Fibroblast of upper back skin (primary cell): ENCODE data around the gene FARP1.

Experiments
- DNase-seq: peaks from one replicate; pipeline ENCODE4 v3.0.0-alpha.2; 2013

Gene FARP1

DNA sequence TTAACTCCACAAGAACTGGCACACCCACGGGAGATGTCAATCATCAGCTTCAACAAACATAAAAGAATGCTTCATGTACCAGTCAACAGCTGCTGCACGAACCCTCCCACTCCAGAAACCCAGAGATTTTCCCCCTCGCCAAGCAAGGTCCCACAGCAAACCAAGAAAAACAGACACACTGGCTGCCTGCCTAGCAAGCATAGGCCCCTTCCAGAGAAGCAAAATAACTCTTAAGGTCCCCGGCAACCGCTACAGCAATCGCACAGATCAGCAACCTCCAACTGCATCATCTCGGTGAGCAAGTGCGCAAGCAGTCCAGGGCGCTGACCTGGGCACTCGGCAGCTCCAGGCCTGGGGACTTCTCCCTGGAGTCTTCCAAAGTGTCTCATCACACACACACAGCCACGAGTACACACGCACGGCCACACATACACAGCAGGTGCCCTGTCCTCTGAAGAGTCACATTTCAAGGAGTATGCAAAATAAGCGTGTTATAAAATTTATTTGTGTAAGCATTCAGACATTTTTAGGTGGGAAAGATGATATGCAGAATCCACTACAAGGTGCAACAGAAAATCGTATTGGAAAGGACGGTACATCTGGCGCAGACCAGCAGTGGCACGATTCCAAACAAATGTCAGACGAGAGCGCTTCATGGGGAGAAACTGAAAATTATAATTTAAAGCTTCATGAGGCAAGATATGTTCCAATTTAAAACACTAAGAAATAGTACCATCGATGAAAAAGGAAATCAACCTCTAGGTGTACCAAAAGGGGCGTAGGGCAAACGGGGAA lies 309.0 kb downstream of the FARP1 start:
- DNase-seq = peak; percentile 39

DNA sequence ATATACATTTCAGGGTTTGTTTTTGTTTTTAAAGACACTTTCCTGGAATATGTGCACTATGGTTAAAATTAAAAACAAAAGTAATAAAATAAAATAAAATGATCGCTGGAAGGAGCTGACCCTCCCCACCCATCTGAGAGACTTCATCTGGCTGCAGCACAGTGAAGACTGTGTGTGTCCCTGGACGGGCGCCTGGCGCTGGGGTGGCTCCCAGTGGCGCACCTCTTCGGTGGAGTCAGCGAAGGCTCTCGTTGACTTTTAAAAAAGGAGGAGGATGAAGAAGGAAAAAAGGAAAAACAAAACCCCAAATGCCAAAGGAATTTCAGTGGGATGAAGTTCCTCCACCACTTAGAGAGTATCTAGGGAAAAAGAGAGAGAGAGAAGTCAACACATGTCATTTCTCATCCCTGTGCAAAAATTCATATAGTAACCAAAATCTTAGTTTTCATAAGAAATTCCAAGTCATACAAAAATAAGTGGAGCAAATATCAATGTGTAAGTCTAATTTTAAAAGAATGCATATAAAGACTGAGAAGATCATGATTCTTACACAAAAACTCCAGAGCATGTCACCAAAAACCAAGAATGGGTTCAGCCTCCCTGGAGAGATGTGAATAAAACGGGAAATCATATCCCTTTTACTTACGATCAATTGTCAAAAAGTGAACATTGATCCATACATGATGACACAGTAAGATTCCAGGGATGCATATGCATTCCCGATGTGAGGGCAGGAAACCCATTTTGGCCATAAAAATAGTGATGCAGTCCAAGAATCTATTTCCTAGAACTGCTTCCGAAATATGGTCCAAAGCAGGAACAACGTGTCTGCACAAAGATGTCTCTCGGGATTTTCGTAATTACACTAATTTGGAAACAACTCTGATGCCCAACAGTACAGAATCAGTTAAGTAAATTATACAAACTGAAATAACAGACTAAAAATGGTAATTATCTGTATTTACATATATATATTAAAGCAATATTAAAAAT lies 310.3 kb downstream of the FARP1 start:
- peak; percentile 77 for DNase-seq

DNA sequence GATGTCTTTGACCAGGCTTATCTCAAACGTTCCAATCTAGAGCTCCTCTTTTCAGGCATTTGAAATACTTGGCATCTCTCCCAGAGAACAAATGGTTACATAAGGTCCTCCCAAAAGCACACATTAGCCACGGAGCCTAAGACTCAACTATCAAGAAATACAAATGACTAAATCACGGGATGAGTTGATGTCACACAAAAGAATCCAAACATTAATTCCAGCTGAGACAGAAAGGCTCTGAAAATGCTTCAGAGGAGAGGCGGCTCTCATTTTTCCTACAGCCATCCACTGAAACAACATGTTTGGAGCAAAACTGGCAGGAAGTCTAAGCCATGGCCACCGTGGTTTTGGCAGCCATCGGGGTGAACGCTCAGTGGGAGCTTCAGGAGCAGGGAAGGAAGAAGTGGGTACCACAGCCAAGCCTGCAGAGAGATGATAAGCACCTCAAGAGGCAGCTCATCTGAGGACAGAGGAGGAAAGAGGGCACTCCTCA lies 311.5 kb downstream of the FARP1 start:
- DNase-seq = peak; percentile 95

DNA sequence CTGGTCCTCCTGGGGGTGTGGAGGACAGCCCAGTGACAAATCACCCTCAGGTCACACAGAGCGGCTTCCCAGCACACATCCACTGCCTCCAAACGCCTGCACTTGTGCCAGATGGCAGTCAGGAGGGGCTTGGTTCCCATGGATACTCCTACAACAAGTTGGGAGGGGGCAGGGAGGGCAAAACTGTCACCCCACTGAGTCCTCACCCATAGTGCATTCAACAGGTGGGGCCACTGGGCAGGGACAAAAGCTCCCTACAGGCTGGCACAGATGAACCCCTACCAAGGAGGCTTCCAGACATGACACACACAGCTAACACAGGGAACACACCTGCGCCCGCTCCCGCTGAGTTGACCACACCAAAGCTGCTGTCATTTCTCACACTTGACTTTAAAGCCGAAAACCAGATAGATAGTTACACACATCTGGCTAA lies 313.5 kb downstream of the FARP1 start:
- DNase-seq = no peak

DNA sequence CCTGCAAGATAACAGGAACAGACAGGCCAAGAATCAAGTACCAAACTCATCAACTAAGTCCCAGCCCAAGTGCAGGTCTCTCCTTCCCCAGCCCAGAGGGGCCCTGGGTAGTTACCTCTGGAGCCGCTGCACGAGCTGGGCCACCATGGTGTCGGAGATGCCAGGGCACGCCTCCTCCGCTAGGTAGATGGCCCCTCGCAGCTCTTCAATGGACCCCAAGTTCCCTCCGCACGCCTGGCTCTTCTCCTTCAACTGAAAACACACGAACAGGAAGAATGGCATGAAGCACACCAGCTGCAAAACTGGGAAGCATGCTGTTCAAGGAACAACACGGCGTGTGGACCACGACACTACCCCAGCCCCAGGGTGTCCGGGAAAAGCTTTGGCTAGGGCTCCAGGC lies 314.2 kb downstream of the FARP1 start:
- DNase-seq = no peak

DNA sequence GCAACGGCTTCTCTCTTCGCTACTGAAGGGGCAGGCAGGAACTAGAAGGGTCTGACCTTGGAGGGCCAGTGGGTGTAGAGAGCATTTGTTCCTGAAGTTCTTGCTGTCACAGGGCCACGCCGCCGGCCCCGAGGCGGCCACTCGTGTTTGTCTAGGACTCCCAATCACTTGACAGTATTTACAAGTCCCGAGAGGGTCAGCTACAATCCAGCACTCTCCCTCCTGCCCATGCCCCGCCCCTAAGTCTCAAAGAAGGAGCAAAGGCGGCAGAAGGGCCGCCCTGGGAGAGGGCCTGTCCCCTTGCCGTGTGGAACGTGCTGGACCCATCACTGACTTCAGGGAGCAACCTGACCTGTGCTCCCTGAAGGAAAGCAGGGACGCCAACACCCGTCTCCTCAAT lies 315.5 kb downstream of the FARP1 start:
- no peak for DNase-seq

DNA sequence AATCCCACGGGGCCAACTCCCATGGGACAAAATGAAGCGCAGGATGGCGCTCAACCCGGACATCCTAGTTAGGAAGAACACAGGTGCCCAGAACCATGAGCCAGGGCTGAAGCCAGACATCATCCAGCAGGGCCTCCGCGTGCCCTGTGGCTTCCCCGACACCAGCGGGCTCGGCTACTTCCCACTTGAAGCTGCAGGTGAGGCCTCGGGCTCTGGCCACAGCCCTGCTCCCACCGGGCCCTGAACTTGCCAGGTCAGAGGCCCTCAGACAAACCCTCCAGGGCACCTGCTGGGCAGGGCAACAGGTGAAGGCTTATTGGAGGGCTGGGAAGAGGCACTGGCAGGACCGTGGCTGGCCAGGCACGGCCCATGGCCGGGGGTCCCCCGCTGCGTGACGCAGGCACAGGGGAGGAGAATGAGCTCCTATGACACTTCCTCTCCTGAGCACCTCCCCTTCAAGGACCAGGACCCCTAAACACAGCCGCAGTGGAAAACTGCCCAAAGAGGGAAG lies 316.3 kb downstream of the FARP1 start:
- DNase-seq = no peak

- DNase-seq = no peak
These were observed 317.0 kb downstream of the FARP1 start for GRCh38 chr13:98459721-98460370.

GRCh38 chr13:98460516-98460915 lies 317.6 kb downstream of the FARP1 start:
- no peak for DNase-seq

DNA sequence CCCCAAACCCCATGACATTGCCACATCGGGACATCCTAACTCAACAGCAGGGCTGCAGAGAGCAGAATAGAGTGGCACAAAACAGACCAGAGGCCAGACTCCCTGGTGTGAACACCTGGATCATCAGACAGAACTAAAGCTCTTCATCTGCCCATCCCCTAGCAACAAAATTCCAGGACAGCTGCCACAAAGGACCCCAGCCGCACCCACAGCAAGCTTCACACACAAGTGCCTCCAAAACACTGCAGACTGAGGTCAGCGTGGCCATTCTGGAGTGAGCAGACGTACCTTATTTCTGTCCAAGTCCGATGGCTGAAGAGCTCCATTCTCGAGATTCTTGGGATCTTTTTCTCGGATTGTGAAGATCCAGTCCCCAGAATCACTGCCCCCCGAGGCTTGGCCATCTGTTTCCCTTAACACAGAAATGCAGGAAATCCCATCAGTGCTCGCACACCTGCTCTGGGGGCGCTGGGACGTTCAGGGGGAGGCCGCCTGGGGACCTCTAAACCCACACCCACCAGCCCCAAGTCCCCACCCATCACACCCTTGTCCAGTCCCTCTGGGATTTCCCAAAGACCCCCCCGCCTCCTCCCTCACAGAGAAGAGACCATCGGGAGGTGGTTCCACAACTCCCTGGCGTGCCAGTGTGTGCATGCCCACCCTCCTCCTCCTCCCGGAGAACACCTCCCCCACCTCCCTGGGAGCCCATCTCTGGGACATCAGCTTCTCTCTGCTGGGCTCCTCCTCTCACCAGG lies 318.8 kb downstream of the FARP1 start:
- no peak for DNase-seq

DNA sequence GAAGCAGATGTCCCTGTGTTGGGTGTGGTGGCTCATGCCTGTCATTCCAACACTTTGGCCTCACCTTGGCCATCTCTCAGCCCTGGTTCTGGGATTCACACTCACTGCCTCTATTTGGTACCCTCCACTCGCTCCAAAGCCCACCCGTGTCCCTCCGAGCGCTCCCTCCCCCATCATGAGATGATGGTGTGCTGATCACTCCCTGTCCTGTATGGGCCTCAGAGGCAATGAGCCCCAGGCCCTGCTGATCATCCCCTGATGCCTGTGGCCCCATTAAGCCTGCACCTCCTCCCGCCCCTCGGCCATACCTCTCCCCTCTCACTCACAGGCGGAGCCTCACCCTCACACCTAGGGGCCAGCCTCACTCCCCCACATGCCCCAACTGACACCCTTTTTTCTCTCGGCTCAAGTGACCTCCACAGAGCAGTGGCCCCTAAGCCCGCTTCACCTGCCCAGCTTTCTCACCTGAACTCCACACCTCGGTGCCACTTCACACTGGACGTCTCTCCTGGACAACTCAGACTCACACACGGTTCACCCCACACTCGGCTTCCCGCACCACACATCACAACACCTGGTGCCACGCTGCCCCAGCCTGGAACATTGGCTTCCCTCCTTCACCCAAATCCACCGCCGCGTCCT lies 319.5 kb downstream of the FARP1 start:
- DNase-seq = no peak

- no peak for DNase-seq
These were observed 320.1 kb downstream of the FARP1 start for GRCh38 chr13:98462946-98463345.

- peak; percentile 43 for DNase-seq
These were observed 323.8 kb downstream of the FARP1 start for GRCh38 chr13:98466634-98467236.

- no peak for DNase-seq
These were observed 324.5 kb downstream of the FARP1 start for GRCh38 chr13:98467263-98467985.

DNA sequence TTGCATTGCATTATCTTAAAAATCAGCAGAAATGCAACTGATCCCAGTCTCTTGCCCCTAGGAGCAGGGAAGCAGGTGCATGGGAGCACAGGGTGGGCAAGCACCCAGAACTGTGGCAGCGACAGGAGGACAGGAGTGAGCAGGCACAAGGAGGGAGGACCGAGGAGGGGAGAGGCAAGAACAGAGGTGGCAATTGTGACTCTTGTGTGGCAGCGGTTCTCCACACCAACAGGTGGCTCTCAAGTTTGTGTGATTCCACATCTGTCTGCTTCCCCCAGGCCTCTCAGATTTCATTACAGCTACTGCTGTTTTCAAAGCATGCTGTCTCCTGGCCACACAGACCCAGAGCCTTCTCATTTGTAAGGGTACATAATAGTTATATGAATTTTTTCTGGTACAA lies 325.5 kb downstream of the FARP1 start:
- DNase-seq = no peak

DNA sequence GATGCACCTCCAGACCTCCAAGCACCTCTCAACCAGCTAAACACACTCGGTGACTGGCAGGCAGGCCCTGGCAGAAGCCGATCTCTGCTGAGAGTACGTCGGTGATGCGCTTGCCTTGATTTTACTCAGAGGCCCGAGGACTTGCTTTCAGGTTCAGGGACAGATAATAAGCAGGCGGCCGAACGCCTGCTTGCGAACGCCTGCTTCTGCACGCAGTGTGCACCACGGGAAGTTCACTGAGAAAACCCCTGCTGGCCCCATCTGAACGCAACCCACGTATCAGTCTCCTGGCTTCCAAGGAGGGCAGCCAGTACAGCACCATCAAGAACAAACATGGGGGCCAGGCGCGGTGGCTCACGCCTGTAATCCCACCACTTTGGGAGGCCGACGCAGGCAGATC lies 326.0 kb downstream of the FARP1 start:
- no peak for DNase-seq

DNA sequence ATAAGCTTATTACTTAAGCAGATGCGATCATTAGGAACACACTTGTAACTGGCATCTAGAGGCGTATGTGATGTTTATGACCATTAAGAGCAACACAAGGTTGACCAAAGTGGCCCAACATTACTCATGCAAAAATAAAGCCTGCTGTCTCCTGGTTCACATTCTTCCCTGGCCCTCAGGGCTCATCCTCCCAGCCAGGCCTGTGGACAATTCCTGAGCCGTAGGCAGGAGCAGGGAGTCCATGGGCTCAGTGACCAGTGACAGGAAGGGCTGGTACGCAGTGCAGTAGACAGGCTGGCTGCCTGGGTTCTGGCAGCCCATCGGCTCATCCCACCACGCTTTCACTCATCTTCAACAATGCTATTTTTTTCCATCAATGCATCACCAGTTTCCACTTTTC lies 328.0 kb downstream of the FARP1 start:
- DNase-seq = no peak

DNA sequence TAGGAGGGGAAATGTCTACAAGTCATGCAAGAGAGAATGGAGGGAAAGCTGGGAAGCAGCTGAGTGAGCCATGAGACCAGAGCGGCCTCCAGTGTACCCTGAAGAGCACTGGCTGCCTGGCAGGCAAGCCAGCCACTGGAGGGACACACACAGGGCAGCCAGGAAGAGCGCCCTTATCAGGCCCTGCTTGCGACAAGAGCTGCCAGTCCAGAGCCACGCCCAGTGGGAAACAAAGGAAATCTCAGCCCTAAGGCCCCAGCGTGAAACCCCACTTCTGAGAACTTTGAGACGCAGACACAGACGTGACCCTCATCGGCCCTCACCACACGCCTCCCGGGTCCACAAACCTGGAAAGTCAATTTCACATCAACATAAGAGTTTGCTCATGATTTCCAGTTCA lies 329.0 kb downstream of the FARP1 start:
- DNase-seq = no peak

GRCh38 chr13:98473135-98473787 lies 330.4 kb downstream of the FARP1 start:
- DNase-seq = no peak

DNA sequence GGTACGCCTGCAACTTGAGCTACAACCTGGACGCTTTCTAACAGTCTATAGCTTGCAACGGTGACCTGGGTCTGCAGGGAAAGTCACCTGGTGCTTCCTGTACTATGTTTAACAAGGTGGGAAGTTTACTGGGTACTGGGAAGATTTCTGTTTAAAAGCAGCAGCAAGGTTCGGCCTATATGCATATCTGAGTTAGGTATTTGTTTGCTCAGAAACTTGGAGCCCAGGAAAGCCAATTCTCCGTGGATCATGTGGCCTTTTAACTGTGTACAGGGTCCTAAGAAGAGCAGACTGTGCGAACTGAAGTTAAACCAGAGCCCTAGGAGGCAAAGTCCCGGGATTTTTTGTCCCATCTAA lies 330.9 kb downstream of the FARP1 start:
- no peak for DNase-seq
